GM13977 (cell line): ENCODE measurements around the gene ANKH.
"Not testable (repeated sequence)": the region's sequence is repeated elsewhere in the genome, so short reads cannot be mapped to it uniquely, and the experiment has no call there.

Source experiments
- DNase-seq: peaks from one replicate; pipeline ENCODE4 v3.0.0; 2012; ENCODE audit warnings: low spot score
- in situ Hi-C: fragments of 300-500 bp; cut with MboI; formaldehyde crosslinking; loops from one replicate; pipeline ENCODE4 v1.12.0; 2022; ENCODE audit warnings: low sequenced_read_pairs, low pct_unique_long_range_greater_than_20kb, mixed read lengths, inconsistent platforms; ENCODE audit not compliant: unreplicated experiment
- TF ChIP-seq, protein P1 (sequence below): IDR thresholded peaks from 2 replicates; pipeline ENCODE4 v1.5.1; 2012; ENCODE audit warnings: mild to moderate bottlenecking, control low read depth; ENCODE audit not compliant: insufficient read depth; ENCODE audit errors: extremely low read depth, missing control alignments

ANKH gene

DNA sequence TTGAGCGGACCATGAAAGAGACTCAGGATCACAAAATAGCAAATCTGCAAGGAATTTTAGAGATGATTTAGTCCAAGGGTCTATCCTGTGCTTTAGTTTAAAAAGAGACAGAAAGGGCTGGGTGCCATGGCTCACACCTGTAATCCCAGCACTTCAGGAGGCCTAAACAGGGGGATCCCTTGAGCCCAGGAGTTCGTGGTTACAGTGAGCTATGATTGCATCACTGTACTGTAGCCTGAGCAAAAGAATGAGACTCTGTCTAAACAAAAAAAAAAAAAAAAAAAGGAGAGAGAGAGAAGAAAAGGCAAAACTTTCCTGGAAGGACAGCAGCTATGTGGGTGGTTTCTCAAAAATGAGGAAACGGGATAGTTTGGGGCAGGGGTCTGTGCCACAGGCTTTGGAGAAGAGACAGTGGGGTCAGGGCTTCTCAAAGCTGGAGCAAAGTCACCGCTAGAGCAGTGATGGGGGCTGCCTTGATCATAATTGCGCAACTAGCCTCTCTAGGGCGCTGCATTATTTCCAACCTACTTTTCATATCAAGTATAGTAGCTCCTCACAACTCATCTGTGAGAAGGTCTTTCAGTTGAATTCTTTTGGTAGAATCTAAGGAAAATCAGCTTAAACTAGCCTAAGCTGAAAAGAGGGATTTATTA lies 8.5 kb upstream of the ANKH start:
- TF ChIP-seq, protein P1, sequence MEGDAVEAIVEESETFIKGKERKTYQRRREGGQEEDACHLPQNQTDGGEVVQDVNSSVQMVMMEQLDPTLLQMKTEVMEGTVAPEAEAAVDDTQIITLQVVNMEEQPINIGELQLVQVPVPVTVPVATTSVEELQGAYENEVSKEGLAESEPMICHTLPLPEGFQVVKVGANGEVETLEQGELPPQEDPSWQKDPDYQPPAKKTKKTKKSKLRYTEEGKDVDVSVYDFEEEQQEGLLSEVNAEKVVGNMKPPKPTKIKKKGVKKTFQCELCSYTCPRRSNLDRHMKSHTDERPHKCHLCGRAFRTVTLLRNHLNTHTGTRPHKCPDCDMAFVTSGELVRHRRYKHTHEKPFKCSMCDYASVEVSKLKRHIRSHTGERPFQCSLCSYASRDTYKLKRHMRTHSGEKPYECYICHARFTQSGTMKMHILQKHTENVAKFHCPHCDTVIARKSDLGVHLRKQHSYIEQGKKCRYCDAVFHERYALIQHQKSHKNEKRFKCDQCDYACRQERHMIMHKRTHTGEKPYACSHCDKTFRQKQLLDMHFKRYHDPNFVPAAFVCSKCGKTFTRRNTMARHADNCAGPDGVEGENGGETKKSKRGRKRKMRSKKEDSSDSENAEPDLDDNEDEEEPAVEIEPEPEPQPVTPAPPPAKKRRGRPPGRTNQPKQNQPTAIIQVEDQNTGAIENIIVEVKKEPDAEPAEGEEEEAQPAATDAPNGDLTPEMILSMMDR, result no peak
- no peak for DNase-seq
- in situ Hi-C loops, result no loop called here

DNA sequence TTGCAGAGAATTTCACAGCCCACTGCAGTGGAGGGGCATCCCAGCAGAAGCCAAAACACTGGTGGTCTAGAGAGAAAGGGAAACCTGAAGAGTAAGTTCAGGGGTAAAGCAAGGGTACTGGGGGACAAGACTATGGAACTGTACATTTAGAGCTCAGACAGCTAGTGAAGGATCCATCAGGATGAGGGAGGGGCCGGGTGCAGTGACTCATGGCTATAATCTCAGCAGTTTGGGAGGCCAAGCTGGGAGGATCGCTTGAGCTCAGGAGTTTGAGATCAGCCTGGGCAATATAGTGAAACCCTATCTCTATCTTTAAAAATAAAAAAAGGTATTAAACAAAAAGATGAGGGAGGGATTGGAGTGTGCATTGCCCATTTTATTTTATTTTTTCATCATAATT lies 7.8 kb upstream of the ANKH start:
- in situ Hi-C loops, result no loop called here
- TF ChIP-seq, protein P1, result no peak
- DNase-seq, result no peak

DNA sequence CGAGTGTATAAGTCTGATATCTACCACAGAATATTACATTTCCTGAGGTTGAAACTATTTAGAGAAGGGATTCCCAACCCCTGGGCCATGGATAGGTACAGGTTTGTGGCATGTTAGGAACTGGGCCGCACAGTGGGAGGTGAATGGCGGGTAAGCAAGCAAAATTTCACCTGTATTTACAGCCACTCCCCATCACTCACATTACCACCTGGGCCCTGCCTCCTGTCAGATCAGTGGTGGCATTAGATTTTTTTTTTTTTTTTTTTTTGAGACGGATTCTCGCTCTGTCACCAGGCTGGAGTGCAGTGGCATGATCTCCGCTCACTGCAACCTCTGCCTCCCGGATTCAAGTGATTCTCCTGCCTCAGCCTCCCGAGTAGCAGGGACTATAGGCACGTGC lies 6.6 kb upstream of the ANKH start:
- DNase-seq, in situ Hi-C loops: not testable (repeated sequence)

DNA sequence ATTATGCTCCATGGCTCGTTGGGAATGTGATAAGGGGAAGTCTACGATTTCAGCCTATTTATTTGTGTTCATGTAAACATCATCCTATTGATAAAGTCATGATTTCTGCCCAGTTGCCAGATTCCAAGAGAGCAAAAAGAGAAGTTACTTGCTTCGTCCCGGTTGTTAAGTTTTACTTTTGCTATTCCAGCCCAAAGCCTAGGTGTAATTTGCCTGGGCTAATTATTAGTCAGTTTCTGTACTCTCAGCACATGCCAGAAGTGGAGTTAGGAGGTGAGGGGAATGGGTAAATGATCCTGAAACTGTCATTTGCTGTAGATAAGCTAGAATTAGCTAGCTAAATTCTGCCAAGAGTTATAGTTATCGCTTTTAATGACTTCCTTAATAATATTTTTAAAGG lies 4.5 kb upstream of the ANKH start:
- TF ChIP-seq, protein P1, result no peak
- in situ Hi-C loops, result no loop called here
- DNase-seq, result no peak

DNA sequence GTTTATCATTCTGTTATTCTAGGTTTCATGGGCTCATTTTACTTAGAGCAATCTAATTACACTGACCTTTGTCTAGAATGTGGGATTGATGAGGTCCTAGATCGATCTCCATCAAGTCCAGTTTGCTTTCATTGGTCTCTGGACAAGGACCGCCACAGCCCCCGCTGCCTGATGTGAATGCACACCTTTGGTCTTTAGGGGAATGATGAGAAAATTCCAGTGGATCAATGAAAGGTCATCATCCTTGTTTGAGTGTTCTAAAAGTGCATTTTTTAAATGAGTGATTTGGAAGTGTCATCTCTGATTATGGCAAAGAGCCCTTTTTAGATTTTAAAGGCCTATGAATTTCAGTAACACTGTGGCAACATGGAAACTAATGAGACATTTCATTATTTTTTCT lies 2.2 kb upstream of the ANKH start:
- no peak for DNase-seq
- in situ Hi-C loops, result no loop called here
- TF ChIP-seq, protein P1, result no peak

DNA sequence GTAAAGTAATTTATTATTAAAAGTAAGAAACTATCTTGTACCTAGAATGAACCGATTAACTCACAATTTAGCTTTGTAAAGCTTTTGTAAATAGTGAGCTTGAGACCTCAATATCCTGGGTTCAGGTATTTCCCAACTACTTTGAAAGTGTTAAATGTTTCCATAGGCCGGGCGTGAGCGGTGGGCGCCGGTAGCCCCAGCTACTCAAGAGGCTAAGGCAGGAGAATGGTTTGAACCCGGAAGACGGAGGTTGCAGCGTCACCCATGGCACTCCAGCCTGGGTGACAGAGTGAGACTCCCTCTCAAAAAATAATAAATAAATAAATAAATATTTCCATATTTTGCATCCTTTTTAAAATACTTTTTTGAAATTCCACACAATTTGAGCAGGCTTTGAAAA lies 1.5 kb upstream of the ANKH start:
- in situ Hi-C loops, result no loop called here
- DNase-seq, result no peak
- TF ChIP-seq, protein P1, result no peak

DNA sequence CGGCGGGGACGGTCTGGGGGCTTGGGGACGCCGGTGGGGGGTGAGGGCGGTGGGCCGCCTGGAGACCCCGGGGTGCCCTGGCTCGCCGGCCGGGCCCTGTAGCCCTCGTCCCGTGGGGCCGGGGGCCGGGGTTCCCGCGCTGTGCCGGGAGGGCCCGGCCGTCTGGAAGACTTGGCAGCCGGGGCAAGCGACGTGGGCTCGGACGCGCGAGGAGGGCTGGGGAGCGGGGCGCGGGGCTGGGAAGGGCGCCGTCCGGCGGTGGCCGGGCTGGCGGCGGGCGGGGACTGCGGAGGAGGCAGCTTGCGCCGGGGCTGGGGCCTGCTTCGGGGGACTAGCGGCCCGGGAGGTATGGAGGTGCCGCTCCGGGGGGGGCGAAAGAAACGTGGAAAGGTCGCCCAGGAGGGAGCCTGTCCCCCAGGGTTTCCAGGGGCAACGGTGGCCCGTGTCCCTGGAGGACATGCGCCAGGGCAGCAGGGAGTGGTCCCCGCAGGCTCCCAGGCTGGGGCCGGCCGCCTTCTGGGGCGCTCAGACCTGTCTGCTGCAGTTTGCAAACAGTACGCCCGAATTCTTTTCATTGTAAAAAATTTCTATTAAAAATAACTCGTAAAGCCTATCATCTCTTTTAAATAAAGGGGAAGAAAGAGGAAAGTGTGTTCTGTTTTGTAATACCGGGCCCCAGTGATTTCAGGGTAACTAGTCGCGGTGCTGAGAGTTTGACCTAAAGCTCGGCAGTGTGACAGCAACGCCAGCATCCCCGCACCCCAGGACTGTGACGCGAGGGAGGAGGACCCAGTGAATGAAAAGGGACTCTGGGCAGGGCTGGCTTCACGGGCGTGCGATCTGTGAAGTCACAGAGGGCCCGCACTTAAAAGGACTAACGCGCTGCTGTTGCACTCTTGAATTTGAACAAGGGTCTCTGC lies 752 bp upstream of the ANKH start:
- TF ChIP-seq, protein P1, result peak; percentile 33
- in situ Hi-C loops, result no loop called here
- peak; percentile 60 for DNase-seq
